Midbrain (tissue), 1 donor: Measurements from ENCODE around the gene MFSD12.

Experiments used
- DNase-seq: peaks from one replicate; lab custom pipeline; 2025; lab: John Stamatoyannopoulos, UW

MFSD12 gene

DNA sequence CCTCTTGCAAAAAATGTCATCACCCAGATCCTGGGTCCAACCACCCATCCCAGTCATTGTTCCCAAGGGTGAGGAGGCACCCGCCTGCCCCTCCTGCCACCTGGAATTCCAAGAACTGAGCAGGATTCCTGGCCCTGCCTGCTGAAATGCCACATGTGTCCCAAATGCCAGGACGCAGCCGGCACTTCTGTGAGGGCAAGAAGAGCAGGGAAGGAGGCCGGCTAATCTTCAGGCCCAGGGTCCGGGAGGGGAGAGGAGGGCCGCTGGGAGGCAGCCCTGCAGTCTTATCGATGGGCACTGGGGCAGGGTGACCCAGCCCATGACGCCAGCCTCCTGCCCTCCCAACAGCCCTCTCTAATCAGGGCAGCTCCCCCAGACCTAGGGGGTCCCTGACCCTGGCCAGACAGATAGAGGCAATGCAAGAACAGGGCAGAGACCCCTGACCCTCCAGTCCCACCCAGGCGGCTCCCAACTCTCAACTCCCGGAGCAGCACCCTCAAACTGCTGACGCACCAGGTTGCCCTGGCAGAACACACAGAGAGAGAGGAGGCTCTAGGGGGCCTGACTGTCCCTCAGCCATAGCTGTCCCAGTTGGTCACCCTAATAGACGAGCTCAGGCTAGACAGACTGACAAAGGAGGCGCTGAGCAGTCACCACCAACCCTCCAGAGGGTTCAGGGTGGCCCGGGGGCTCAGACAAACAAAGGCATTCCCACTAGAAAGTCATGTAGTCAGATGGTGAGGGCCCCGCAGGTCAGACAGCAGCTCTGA lies 1.5 kb downstream of the MFSD12 start:
- no peak for DNase-seq

DNA sequence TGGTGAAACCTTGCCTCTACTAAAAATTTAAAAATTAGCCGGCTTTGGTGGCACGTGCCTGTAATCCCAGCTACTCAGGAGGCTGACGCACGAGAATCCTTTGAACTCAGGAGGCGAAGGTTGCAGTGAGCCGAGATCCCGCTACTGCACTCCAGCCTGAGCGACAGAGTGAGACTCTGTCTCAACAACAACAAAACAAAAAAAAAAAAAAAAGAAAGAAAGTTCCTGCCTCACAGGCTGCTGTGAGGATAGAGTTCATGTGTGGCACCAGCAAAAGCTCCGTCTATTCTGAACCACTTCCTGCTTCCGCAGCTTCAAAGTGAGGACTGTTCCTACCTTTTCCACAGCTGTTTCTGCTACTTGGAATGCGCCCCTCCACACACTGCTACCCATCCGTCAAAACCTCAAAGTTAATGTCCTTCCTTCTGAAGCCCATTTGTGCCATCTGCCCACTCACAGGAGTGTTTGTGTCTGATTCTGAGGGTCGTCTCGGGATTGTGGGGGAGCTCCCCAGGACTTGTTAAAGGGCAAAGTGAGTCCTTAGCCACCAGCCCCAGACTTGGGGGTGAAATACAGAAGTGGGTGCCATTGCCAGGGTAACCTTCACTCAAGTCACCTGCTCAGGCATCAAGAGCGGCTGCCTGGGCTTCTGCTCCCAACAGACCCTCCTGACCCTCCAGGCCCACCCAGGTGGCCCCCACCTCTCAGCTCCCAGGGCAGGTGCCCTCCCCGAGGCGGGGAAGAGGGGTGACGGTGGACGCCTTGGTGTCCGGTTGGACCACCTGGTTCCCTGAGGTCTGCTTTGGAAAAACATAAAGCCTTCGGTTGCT lies 2.9 kb downstream of the MFSD12 start:
- DNase-seq, result no peak

DNA sequence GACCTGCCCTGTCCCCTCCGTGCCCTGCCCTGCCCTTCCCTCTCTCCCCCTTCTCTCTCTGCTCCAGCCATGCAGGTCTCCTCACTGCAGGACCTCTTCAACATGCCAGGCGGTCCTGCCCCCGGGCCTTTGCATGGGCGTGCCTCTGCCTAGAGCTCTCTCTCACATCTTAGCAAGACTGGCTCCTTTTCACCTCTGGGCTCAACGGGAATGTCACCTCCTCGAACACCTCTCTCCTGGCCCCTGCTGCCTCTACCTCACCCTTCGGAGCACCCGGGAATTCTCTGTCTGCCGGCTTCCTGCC lies 5.6 kb downstream of the MFSD12 start:
- no peak for DNase-seq

DNA sequence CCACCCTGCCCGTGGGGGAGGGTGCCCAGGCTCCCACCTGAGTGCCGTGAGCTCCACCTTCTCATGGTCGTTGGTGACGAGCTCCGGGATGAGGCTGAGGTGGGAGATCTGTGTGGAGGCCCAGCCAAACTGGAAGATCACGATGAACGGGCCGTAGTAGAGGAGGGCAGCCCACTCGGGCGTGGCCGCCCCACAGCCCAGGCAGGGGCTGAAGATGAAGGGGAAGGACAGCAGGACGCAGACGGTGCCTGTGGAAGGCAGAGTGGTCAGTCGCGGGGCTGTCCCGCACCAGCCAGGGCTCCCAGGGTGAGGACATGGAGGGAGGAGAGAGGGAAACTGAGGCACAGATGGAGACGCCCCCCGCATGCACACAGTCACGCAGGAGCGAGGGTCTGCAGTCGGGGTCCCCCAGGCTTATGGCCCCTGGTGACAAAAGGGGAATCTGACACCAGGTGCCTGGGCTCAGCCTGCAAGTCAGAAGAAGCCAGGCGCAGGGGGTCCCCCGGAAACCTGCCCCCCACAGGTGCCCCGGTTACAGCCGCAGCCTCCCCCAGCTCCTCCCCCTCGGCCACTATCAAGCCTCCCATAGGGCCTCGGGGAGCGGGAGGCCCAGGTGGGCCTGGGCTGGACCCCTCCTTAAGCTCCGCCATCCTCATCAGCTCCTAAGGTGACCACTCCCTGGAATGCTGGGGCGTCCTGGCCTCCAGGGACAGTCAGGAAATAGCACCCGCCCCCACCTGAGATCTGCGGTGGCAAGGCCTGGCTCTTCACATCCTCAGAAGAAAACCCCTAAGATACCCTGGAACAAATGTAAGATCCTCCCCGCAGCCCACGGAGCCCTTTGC lies 6.2 kb downstream of the MFSD12 start:
- no peak for DNase-seq

DNA sequence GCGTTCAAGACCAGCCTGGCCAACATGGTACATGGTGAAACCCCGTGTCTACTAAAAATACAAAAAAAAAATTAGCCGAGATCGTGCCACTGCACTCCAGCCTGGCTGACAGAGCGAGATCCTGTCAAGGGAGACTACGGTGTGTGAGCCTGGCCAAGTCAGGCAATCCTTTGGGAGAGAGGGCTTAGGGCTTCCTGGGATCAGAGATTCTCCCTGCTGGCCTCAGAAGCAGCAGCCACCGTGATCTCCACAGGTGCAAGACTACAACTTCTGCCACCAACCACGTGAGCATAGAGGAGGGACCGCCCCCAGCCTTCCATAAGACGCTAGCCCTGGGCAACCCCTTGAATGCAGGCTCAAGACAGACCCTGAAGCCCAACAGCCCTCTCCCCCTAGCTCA lies 7.6 kb downstream of the MFSD12 start:
- DNase-seq, result no peak

DNA sequence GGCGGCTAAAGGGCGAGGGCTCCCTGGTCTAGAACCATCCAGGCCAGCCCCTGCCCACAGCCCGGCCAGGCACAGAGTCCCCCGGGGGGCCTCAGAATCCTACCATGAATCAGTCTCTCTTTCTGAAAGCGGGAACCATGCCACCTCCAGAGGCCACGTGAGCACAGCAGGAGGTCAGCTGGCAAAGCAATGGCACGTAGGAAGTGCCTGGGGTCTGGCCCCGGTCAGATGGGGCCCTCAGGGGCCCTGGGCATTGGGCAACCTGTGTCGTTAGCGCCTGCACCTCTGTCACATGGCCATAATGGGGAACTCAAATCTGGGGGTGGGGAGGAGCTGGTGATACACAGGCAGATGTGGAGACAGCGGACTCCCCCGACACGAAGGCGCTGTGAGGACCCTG lies 8.8 kb downstream of the MFSD12 start:
- DNase-seq, result peak; percentile 44

DNA sequence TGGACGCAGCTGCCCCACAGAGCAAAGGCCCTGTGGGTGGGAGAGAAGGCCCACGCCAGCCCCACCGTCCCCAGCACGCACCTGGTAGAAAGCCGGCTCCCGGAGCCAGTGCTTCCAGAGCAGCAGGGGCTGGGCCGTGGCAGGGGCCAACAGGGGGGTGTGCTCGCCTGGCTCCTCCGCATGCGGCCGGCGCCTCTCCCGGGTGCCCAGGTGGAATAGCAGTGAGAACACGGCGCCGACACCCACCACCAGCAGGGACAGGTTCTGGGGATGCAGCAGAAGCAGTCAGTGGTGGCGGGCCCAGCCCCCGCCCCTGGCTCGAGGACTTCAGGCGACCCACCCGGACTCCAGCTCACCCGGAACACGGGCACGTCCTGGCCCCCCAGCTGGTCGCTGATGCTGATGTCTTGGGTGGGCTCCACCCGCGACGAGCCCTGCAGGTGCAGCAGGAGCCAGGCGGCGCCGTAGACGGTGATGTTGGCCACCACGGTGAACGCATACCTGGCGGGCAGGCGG lies 9.6 kb downstream of the MFSD12 start:
- no peak for DNase-seq

DNA sequence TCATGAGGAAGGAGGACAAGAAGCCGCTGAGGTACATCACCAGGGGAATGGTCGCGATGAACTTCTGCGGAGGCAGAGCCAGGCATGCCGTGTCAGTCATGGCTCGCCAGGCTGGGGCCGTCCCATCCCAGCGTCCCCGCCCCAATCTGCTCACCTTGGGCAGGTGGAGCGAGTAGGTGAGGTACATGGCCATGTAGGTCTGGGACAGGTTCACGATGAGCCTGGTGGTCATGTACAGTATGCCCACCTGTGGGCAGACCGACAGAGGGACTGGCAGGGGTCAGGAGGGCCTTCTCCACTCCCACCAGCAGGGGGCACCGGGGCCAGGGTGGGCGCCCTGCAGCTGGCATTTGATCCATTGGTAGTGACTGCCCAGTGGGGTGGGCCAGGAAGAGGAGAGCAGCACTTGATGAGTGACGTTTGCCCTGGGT lies 10.1 kb downstream of the MFSD12 start:
- no peak for DNase-seq

DNA sequence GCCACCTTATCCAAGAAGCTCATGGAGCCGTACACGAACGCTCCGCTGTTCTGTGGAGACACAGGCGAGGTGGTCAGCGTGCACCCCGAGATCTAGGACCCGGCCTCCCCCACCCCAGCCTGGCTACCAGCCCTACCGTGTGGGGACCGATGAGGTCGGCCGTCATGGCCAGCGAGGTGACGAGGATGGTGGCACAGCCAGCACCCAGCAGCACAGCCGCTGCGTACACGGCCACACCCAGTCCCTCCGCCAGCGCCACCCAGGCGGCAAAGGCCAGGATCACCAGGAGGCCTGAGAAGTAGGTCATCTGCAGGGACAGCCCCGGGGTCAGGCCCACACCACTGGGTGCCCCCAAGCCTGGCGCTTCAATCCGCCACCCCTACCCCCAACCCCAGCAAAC lies 11.3 kb downstream of the MFSD12 start:
- no peak for DNase-seq

DNA sequence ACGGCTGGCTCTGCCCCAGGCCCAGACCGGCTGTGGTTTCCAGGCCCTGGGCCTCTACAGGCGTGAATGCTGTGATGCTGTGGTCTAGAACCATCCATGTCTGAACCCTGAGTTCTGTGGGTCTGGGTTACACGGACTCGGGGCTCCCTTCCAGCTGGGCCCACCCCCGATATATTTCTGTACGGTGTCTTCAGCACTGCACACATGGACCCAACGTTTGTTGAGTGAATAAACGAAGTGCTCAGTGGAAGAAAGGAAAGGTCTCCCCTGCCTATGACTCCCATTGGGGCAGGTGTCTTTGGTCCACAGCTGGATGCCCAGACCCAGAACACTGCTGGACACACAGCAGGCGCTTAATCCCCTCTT lies 11.7 kb downstream of the MFSD12 start:
- DNase-seq, result no peak

DNA sequence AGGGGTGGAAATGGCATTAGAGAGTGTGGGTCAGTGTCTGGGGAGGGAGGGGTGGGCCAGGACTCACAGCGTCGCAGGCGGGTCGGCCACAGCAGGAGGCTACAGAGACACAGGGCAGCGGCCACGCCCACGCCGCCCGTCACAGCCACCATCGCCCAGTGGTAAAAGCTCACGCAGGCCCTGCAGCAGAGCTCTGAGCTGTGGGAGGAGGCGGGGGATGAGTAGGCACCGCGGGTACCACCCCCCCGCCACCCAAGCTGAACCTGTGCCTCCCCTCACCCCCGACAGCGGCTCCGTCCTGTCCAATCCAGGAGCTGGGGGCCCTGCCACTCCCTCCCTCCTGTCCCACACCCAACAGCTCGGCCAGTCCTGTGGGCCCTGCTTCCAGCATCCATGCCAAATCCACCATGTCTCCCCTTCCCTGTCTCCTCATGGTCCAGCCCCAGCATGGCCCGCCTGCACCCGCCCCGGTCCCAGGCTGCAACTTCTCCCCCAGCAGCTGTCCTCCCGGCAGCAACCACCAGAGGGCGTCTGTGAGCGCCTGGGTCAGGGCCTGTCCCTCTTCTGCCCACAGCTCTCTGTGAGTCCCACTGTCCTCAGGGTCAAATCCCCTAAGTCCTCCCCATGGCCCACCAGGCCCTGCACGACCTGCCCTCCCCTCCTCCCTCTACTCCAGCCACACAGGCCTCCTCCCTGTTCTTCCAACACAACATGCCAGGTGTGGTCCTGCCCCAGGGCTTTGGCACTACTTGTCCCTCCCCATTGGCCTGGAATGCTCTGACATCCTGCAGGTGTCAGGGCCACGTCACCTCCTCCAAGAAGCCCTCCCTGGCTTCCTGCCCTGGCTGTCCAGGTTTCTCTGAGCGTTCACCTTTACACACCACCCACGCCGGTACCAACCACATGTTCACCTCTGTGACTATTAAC lies 12.4 kb downstream of the MFSD12 start:
- peak; percentile 84 for DNase-seq

DNA sequence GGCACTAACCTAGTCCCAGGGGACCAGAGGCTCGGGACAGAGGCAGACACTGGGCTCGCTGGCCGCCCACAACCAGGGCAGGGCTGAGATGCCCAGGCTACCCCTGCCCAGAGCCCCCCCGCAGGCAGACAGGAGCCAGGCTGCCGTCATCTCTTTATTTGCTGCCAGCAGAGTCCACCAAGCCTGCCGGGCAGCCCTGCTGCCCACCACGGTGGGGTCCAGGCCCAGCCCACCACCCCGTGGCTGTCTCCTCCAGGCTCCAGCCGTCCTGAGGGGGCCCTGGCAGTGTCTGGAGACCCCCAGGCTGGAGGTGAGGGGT lies 13.4 kb downstream of the MFSD12 start:
- no peak for DNase-seq

DNA sequence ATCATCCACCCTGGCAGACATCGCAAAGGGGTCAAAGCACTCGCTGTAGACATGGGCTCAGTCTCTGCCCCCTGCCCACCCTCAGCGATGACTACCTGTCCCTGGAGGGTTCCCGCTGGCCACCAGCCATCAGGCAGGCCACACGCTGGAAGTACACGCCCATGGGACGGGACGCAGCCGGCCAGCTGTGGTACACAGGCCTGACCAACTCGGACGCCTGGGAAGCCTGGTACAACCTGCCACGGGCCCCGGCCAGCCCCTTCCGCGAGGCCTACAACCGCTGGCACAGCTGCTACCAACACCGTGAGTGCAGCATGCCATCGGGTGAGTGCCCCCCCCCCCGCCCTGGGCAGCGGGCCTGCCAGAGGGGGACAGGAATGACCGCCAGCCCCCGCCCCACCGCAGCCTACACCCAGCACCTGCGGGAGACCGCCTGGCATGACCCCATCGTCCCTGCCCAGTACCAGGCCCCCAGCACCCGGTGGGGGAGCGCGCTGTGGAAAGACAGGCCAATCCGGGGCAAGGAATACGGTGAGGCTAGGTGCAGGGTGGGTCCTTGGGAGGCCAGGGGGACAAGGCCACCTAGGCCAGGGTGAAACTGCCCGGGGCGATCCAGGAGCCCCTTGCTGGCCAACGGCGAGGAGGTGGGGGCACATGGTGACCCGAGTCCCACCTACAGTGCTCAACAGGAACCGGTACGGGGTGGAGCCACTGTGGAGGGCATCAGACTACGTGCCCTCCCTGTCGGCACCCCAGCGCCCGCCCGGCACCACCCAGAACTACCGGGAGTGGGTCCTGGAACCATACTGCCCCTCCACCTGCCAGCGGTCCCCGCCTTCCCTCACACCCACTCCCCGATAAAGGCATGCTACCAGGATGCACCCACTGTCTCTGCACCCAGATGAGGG lies 14.0 kb downstream of the MFSD12 start:
- peak; percentile 52 for DNase-seq

DNA sequence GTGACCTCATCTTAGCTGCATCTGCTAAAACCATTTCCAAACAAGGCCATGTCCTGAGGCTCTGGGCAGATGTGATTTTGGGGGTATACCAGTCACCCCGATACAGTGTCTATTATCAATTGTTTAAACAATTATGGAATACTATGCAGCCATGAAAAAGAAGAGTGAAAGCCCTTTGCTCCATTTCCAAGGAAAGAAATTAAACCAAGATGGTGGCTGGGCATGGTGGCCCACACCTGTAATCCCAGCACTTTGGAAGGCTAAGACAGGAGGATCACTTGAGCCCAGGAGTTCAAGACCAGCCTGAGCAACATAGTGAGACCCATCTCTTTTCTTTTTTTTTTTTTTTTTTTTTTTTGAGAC lies 17.6 kb downstream of the MFSD12 start:
- no peak for DNase-seq

DNA sequence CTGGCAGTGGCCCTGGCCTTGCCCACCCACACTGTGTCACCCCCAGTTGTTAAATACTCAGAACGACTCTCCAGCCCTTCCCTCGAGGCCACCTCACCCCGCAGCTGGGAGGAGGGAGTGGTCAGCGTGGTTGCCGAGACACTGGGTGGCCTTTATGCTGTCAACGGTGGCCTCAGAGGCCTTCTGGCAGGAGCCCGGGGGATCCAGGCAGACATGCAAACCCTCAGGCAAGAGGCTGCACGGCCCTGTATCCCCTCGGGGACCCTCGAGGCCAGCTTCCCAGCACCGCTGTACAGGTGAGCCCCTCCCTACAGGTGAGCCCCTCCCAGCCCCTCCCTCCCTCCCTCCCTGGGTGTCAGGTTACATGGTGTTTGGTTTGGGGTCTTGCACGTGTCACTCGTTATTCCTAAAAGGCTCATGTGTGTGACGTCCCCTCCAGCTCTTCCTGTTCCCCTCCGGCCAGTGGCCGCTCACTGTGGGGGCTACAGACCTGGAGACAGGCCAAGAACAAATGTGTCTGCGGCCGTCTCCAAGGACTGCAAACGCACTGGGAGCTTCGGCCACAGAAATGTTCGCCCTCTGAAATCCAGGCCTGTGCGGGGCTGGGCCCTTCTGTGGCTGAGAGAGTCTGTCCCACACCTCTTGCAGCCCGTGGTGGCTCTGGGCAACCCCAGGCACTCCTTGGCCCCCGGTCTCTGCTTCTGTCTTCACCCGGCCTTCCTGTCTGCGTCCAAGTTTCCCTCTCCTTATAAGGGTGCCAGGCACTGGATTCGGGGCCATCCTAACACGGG lies 18.2 kb downstream of the MFSD12 start, which contains the start of gene TEKTIP1:
TSS of gene TEKTIP1 (plus strand) at position 210 of the 791 bp plus-strand sequence. CDS start at position 214, 4 bp downstream.
- no peak for DNase-seq

DNA sequence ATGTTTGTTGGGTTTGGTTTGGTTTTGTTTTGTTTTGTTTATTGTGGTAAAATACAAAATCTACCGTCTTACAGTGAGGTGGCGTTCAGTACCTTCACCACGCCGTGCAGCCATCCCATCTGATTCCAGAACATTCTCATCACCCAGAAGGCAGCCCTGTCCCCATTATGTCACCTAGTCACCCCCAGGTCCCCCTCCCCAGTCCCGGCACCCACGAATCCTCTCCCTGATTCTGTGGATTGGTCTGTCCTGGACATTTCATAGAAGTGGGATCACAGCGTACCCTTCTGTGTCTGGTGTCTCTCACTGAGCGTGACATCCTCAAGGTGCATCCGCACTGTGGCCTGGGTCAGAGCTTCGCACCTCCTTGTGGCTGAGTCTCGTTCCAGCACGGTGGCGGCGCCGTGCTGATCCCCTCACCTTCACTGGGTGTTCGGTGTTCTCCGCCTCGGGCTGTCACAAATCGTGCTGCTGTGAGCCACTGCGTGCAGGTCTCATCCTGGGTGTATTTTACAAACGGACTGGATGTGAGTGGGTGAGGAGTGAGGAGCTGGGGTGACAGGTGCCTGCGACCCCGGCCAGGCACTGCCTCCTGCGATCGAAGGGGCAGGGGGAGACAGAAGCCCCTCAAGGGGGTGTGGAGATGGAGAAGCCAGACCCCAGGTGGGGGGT lies 19.0 kb downstream of the MFSD12 start:
- DNase-seq, result no peak

DNA sequence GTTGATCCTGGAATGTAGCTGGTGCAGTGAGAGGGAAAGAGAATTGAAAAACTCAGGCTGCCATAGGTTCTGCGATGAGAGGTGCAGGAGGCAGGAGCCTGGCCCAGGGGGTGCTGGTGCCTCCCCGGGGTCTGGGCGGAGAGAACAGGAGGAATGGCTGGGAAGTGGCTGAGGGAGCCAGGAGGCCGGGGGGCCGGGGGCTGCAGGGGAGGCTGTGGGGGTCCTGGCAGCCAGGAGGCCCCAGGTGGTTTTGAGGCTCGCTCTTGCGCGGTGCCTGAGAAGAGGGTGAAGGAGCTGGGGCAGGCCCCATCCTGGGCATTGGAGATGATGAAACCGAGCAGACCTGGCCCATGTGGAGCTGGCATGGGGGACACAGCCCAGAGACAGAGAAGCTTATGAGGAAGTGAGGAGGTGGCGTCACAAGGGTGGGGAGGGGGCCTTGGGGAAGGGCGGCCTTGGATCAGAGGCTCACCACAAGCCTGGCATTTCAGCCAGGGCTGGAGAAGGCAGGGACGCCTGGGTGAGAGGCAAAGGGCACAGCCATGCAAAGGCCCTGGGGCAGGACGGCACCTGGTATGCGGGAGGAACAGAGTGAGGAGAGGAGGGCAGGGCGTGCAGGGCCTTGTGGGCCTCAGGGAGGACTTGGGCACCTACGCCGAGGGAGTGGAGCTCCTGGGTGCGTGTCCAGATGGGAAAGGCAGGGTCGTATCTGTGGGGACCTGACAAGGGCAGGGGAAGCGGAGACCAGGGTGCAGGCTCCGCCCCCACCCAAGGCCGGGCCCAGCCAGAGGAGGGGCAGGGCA lies 19.7 kb downstream of the MFSD12 start:
- no peak for DNase-seq

DNA sequence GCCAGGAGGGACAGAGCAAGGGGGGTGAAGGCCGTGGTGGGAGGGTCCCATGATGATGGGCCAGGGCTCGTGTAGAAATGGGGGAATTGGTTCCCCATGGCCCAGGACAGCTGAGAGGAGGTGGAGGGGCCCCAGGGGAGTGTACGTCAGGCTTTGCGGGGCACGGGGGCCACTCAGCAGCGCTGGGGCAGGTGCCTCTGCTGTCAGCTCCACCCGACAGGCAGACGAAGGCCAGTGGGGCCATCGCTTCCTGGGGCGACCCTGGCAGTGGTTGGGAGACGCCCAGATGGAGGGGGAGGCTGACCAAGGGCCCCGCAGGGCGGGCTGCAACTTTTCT lies 20.3 kb downstream of the MFSD12 start:
- no peak for DNase-seq
